Lung (tissue), 12 donors: ENCODE data around the gene OGFOD2. TPM values are rescaled to one million over a fixed set of nuclear protein-coding genes. Genes with fewer than 3 reads are reported as not detected.
A peak's percentile ranks its signal among the peaks of the same experiment; 100 is the strongest.

ENCODE experiments used
- ATAC-seq: fragments of 200-7000 bp; cut with Tn5 transposase; one replicate; pipeline ENCODE4 v1.9.1; 2020; ENCODE audit warnings: moderate number of reproducible peaks; ENCODE audit not compliant: insufficient read depth, low FRiP score
- DNase-seq, 3 donors: peaks; one replicate each; pipeline ENCODE4 v3.0.0-alpha.2; 2013 to 2017
- H3K27ac ChIP-seq, 2 donors: one replicate each; pipeline ENCODE4 v1.5.1; 2013; ENCODE audit warnings: mild to moderate bottlenecking in 2 of 2, moderate library complexity in 2 of 2, control low read depth in 1 of 2, inconsistent platforms in 1 of 2, low read depth in 1 of 2, low read length in 1 of 2
- H3K27me3 ChIP-seq, 3 donors: one replicate each; pipeline ENCODE4 v1.5.1; 2013; ENCODE audit warnings: low read length in 2 of 3; ENCODE audit not compliant: control insufficient read depth in 3 of 3, insufficient read depth in 3 of 3
- H3K36me3 ChIP-seq, 4 donors: one replicate each; pipeline ENCODE4 v1.5.1; 2013; ENCODE audit warnings: low read length in 4 of 4, mild to moderate bottlenecking in 1 of 4, moderate library complexity in 1 of 4; ENCODE audit not compliant: control insufficient read depth in 4 of 4, insufficient read depth in 4 of 4
- H3K4me1 ChIP-seq, 5 donors: one replicate each; pipeline ENCODE4 v1.5.1; 2013; ENCODE audit warnings: low read length in 5 of 5, mild to moderate bottlenecking in 2 of 5, moderate library complexity in 1 of 5; ENCODE audit not compliant: control insufficient read depth in 5 of 5, insufficient read depth in 5 of 5
- H3K4me3 ChIP-seq: one replicate; pipeline ENCODE4 v1.5.1; 2013; ENCODE audit warnings: mild to moderate bottlenecking, control low read depth, moderate library complexity
- H3K9ac ChIP-seq, 2 donors: one replicate each; pipeline ENCODE4 v1.5.1; 2013; ENCODE audit warnings: low read length in 2 of 2, control low read depth in 1 of 2; ENCODE audit not compliant: insufficient read depth in 1 of 2
- H3K9me3 ChIP-seq, 4 donors: one replicate each; pipeline ENCODE4 v1.5.1; 2013; ENCODE audit warnings: low read length in 3 of 4, mild to moderate bottlenecking in 1 of 4, moderate library complexity in 1 of 4; ENCODE audit not compliant: control insufficient read depth in 4 of 4, insufficient read depth in 3 of 4
- WGBS, 2 donors: extraction: QIAGEN DNeasy Blood & Tissue Kit; methylation state at CpG; one replicate each; pipeline ENCODE4 v1.1.7; 2013; 5-methylcytosine and 5-hydroxymethylcytosine counted together
- polyA plus RNA-seq, 2 donors: library from polyadenylated mRNA; stranded (reverse); fragments of 200-250 nt; gene quantifications; one replicate each; pipeline ENCODE4 v1.2.1, GENCODE V29; 2013
- total RNA-seq, 2 donors: library from RNA; depleted of rRNA in 1 of 2; stranded (reverse); fragments of >200 nt in 1 of 2; gene quantifications; one replicate each; pipeline ENCODE4 v1.2.1, GENCODE V29; 2014 to 2021
- TF ChIP-seq, protein P1 (sequence below): IDR thresholded peaks from 2 replicates; pipeline ENCODE4 v1.5.1; 2012; ENCODE audit warnings: mild to moderate bottlenecking; ENCODE audit errors: control extremely low read depth, extremely low read depth
- donor health status: control.
- donor health status: control.
- donor health status: Bipolar disorder and iron deficiency.
- donor health status: healthy.
- donor health status: DM: yes; HTN: yes; CAD: no.

Gene OGFOD2
- total and polyA plus RNA-seq, 4 donors: 11.4 to 30.1 (median 18.5) TPM

DNA sequence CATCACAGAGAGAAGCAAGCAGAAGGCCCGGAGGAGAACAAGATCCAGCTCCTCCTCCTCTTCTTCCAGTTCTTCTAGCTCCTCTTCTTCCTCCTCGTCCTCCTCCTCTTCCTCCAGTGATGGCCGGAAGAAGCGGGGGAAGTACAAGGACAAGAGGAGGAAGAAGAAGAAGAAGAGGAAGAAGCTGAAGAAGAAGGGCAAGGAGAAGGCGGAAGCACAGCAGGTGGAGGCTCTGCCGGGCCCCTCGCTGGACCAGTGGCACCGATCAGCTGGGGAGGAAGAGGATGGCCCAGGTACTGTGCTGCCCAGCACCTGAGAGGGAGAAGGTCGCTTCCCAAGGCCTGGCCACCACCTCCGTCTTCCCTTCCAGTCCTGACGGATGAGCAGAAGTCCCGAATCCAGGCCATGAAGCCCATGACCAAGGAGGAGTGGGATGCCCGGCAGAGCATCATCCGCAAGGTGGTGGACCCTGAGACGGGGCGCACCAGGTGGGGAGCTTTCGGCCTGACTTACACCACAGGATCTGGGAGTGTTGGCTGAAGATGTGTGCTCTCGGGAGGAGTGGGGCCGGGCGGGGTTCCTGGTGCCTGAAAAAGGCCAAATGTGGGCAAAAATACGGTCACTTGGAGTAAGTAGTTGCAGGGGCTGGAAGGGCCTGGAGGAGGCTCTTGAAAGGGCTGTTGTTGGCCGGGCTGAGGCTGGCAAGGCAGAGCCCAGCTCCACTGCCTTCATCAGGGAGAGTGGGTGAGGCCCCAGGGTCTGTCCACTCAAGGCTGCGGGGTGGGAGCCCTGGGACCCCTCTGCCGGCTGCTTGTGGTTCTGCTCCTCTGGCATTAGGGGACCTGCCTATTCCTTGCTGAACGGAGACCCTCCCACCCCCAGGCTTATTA lies 6.8 kb downstream of the OGFOD2 start:
- peak overlapping the region in 1 of 2 donors; percentile 65 for H3K9ac ChIP-seq
- H3K27me3 ChIP-seq: no peaks in the 10 kb centered on the region
- DNase-seq (no peak), ATAC-seq (no peak)
- H3K4me3 ChIP-seq: peak overlapping the region; percentile 87
- peaks cover 0 to 40% (median 8%) of the 10 kb centered on the region in 4 donors for H3K36me3 ChIP-seq
- peaks cover 0 to 2% (median 0%) of the 10 kb centered on the region in 4 donors for H3K9me3 ChIP-seq
- TF ChIP-seq, protein P1, sequence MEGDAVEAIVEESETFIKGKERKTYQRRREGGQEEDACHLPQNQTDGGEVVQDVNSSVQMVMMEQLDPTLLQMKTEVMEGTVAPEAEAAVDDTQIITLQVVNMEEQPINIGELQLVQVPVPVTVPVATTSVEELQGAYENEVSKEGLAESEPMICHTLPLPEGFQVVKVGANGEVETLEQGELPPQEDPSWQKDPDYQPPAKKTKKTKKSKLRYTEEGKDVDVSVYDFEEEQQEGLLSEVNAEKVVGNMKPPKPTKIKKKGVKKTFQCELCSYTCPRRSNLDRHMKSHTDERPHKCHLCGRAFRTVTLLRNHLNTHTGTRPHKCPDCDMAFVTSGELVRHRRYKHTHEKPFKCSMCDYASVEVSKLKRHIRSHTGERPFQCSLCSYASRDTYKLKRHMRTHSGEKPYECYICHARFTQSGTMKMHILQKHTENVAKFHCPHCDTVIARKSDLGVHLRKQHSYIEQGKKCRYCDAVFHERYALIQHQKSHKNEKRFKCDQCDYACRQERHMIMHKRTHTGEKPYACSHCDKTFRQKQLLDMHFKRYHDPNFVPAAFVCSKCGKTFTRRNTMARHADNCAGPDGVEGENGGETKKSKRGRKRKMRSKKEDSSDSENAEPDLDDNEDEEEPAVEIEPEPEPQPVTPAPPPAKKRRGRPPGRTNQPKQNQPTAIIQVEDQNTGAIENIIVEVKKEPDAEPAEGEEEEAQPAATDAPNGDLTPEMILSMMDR: no peak
- WGBS, 2 donors: 63% methylated on average over 25 of the region's 25 CpGs
- peaks cover 3 to 54% (median 38%) of the 10 kb centered on the region in 5 donors for H3K4me1 ChIP-seq
- H3K27ac ChIP-seq: peak overlapping the region in 1 of 2 donors; percentile 92

GRCh38 chr12:122982477-122982815 lies 7.4 kb downstream of the OGFOD2 start:
- peaks cover 0 to 44% (median 8%) of the 10 kb centered on the region in 4 donors for H3K36me3 ChIP-seq
- H3K4me3 ChIP-seq: no peak overlapping the region
- peaks cover 3 to 54% (median 35%) of the 10 kb centered on the region in 5 donors for H3K4me1 ChIP-seq
- no peak overlapping the region for H3K9ac ChIP-seq
- TF ChIP-seq, protein P1: no peak
- H3K27ac ChIP-seq: peak overlapping the region in 1 of 2 donors; percentile 13
- DNase-seq (no peak), ATAC-seq (no peak)
- peaks cover 0 to 2% (median 0%) of the 10 kb centered on the region in 4 donors for H3K9me3 ChIP-seq
- no peaks in the 10 kb centered on the region for H3K27me3 ChIP-seq
- 77 to 83% methylated on average over 11 of the region's 11 CpGs for WGBS, 2 donors

DNA sequence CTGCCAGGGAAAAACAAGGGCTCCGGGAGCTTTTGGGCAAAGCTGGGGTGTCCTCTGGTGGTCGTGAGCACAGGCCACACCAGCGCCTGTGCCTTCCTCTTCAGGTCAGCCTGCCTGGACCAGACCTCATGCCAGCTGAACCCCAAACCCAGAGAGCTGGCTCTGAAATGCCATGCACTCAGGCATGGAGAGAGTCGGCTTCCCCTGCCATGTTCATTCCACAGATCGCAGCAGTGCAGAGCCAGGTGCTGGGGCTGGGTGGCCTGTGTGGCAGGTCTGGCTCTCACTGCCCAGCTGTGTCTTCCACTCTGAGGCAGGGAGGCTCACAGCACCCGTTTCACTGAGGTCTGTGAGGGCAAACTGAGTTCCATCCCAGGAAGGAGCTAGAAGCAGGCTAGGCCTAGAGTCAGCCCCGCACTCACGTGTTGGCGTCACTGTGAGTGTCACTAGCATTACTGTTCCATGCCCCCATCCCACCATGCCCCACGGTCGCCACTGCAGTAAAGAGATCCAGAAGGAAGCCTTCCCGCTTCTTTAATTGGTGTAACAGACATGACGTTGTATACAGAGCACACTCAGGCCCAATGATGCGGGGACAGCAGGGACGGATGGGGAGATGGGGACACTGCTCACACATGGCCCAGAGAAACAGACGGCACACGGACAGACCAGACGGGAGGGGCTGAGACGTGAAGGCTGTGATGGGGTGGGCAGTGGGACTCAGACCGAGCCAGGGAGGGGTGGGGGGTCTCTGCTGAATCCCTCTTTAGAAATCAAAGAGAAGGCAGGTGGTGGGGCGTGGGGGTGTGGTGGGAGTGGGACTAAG lies 8.1 kb downstream of the OGFOD2 start:
- Histone ChIP-seq H3K36me3 (peaks cover 0 to 48% (median 8%) of the 10 kb centered on the region in 4 donors), H3K4me1 (peaks cover 3 to 54% (median 35%) of the 10 kb centered on the region in 5 donors), H3K9me3 (peaks cover 0 to 2% (median 0%) of the 10 kb centered on the region in 4 donors), H3K27ac (peak overlapping the region; percentile 26 to 45), H3K9ac (no peak overlapping the region), H3K4me3 (no peak overlapping the region), H3K27me3 (no peaks in the 10 kb centered on the region)
- ATAC-seq (no peak), DNase-seq (no peak)
- 77 to 83% methylated on average over 21 of the region's 21 CpGs for WGBS, 2 donors
- TF ChIP-seq, protein P1: no peak
